PC-3 (cell line): ENCODE results near the gene PTGS1. TPM values are rescaled to one million over a fixed set of nuclear protein-coding genes. Genes with fewer than 3 reads are reported as not detected.

Experiments
- ATAC-seq: fragments of 200-7000 bp; cut with Tn5 transposase; 2 replicates; pipeline ENCODE4 v1.9.1; 2020; ENCODE audit warnings: mild to moderate bottlenecking, moderate library complexity
- BruUV-seq: library from RNA; stranded (reverse); fragments of 400-500 nt; replicated peaks from 2 replicates; lab custom pipeline; 2021; lab: Mats Ljungman, UMichigan
- CTCF ChIA-PET: fragments of 300-600 bp; sonication (Branson Sonifier 250); formaldehyde crosslinking; loops from one replicate; lab custom pipeline; 2022; ENCODE audit warnings: antibody characterized with exemption; lab: Charles Lee
- POLR2A ChIA-PET: fragments of 300-600 bp; sonication (Branson Sonifier 250); formaldehyde crosslinking; loops from one replicate; lab custom pipeline; 2022; ENCODE audit warnings: antibody characterized with exemption; ENCODE audit not compliant: unreplicated experiment; lab: Charles Lee
- DNase-seq: peaks from one replicate; pipeline ENCODE4 v3.0.0-alpha.2; 2015
- H2AFZ ChIP-seq: fragments of 300-600 bp; sonication (generic); 2 replicates; pipeline ENCODE4 v1.6.0; 2016; ENCODE audit warnings: antibody characterized with exemption, low read length
- H3F3A ChIP-seq: fragments of 300-600 bp; sonication (generic); one replicate; pipeline ENCODE4 v1.6.0; 2017; ENCODE audit warnings: antibody characterized with exemption, low read length, control low read depth, mild to moderate bottlenecking; ENCODE audit not compliant: unreplicated experiment
- H3K27ac ChIP-seq: fragments of 300-600 bp; sonication (generic); 2 replicates; pipeline ENCODE4 v1.5.1; 2016; ENCODE audit warnings: mild to moderate bottlenecking, low read length
- H3K27me3 ChIP-seq: fragments of 300-600 bp; sonication (generic); 2 replicates; pipeline ENCODE4 v1.6.1; 2016; ENCODE audit warnings: low read length, mixed read lengths
- H3K36me3 ChIP-seq: fragments of 300-600 bp; sonication (generic); 2 replicates; pipeline ENCODE4 v1.6.1; 2016; ENCODE audit warnings: low read depth, mixed run types, low read length, mixed read lengths
- H3K4me1 ChIP-seq: fragments of 300-600 bp; sonication (generic); 2 replicates; pipeline ENCODE4 v1.5.1; 2016; ENCODE audit warnings: low read length; ENCODE audit not compliant: insufficient read depth
- H3K4me2 ChIP-seq: fragments of 300-600 bp; sonication (generic); 2 replicates; pipeline ENCODE4 v1.6.0; 2016; ENCODE audit warnings: low read length
- H3K4me3 ChIP-seq: fragments of 300-600 bp; sonication (generic); 2 replicates; pipeline ENCODE4 v1.5.1; 2016; ENCODE audit warnings: mild to moderate bottlenecking, low read length, mixed read lengths
- H3K79me2 ChIP-seq: fragments of 300-600 bp; sonication (generic); 2 replicates; pipeline ENCODE4 v1.6.1; 2017; ENCODE audit warnings: low read length, mixed read lengths
- H3K9ac ChIP-seq: fragments of 300-600 bp; sonication (generic); 2 replicates; pipeline ENCODE4 v1.6.0; 2016; ENCODE audit warnings: mild to moderate bottlenecking, low read length
- H3K9me2 ChIP-seq: fragments of 300-600 bp; sonication (generic); replicated peaks from 2 replicates; pipeline ENCODE4 v1.6.1; 2016; ENCODE audit warnings: mixed run types, low read length, mixed read lengths
- H3K9me3 ChIP-seq: fragments of 300-600 bp; sonication (generic); 2 replicates; pipeline ENCODE4 v1.6.1; 2016; ENCODE audit warnings: low read length, mixed read lengths
- H4K20me1 ChIP-seq: fragments of 300-600 bp; sonication (generic); 2 replicates; pipeline ENCODE4 v1.6.1; 2016; ENCODE audit warnings: low read length, mixed read lengths
- CTCF ChIP-seq: fragments of 300-600 bp; sonication (generic); conservative IDR thresholded peaks from 2 replicates; pipeline ENCODE4 v1.5.1; 2017; ENCODE audit warnings: antibody characterized with exemption, low read depth, mild to moderate bottlenecking, low read length
- EZH2 ChIP-seq: fragments of 300-600 bp; sonication (generic); IDR thresholded peaks from one replicate; pipeline ENCODE4 v1.6.1; 2017; ENCODE audit warnings: antibody characterized with exemption, mild to moderate bottlenecking, low read length; ENCODE audit not compliant: unreplicated experiment
- EZH2phosphoT487 ChIP-seq: fragments of 300-600 bp; sonication (generic); IDR thresholded peaks from 2 replicates; pipeline ENCODE4 v1.6.1; 2018; ENCODE audit warnings: mild to moderate bottlenecking, antibody characterized with exemption, low read length, borderline replicate concordance
- intact Hi-C: fragments of 100-400 bp; cut with micrococcal nuclease; formaldehyde crosslinking; loops from 2 replicates; pipeline ENCODE4 v1.9.0; 2023
- total RNA-seq: library from RNA; depleted of rRNA; stranded (reverse); fragments of >200 nt; gene quantifications from 2 replicates; pipeline ENCODE4 v1.2.3, GENCODE V29; 2014

The PTGS1 gene
- total RNA-seq, 1 experiment from 2014 or later, result 0.44 TPM

- DNase-seq (peak; percentile 74), ATAC-seq (peak; percentile 78)
- peaks cover 23% of the 10 kb centered on the region for H3K4me1 ChIP-seq
- no peak overlapping the region for H3K9ac ChIP-seq
- no peaks in the 10 kb centered on the region for H3K79me2 ChIP-seq
- no peak overlapping the region for H3K4me3 ChIP-seq
- ChIA-PET POLR2A (no interaction called here), CTCF (no interaction called here)
- no peaks in the 10 kb centered on the region for H4K20me1 ChIP-seq
- intact Hi-C loops, result loop anchor here (10.0 kb wide), 1 partner anchor 87 kb away; no protein-coding TSS in a partner anchor
- H3K27ac ChIP-seq, result no peak overlapping the region
- peaks cover 4% of the 10 kb centered on the region; the same call in 1 of the 2 replicates for H3K27me3 ChIP-seq
- TF ChIP-seq EZH2, result no peak
- no peak for TF ChIP-seq CTCF
- no peak for TF ChIP-seq EZH2phosphoT487
- no peaks in the 10 kb centered on the region for H3F3A ChIP-seq
- H3K36me3 ChIP-seq, result no peaks in the 10 kb centered on the region
- 0 out of 2 replicates have a peak overlapping the region, but pooled peaks have one; percentile 15 for H3K4me2 ChIP-seq
- no TSS peak for BruUV-seq
- no peak overlapping the region for H2AFZ ChIP-seq
- H3K9me3 ChIP-seq, result no peaks in the 10 kb centered on the region
- no peaks in the 10 kb centered on the region for H3K9me2 ChIP-seq
These were observed 2.9 kb upstream of the PTGS1 start for GRCh38 chr9:122367774-122368460.

GRCh38 chr9:122368642-122369041 is 2.2 kb upstream of the PTGS1 start:
- no peaks in the 10 kb centered on the region for H3K36me3 ChIP-seq
- BruUV-seq, result no TSS peak
- ChIA-PET CTCF (no interaction called here), POLR2A (no interaction called here)
- DNase-seq, result no peak
- H3K9ac ChIP-seq, result no peak overlapping the region
- H3K4me2 ChIP-seq, result no peak overlapping the region
- no peaks in the 10 kb centered on the region for H4K20me1 ChIP-seq
- H3F3A ChIP-seq, result no peaks in the 10 kb centered on the region
- H3K79me2 ChIP-seq, result no peaks in the 10 kb centered on the region
- H2AFZ ChIP-seq, result no peak overlapping the region
- H3K27ac ChIP-seq, result no peak overlapping the region
- H3K4me3 ChIP-seq, result no peak overlapping the region
- peaks cover 23% of the 10 kb centered on the region for H3K4me1 ChIP-seq
- H3K9me3 ChIP-seq, result no peaks in the 10 kb centered on the region
- TF ChIP-seq EZH2 (no peak), CTCF (no peak), EZH2phosphoT487 (no peak)
- H3K9me2 ChIP-seq, result no peaks in the 10 kb centered on the region
- no peak for ATAC-seq
- intact Hi-C loops, result loop anchor here (10.0 kb wide), 1 partner anchor 86 kb away; no protein-coding TSS in a partner anchor
- peaks cover 4% of the 10 kb centered on the region; the same call in 1 of the 2 replicates for H3K27me3 ChIP-seq

GRCh38 chr9:122370303-122370702 is 521 bp upstream of the PTGS1 start:
- DNase-seq (no peak), ATAC-seq (no peak)
- TF ChIP-seq CTCF (no peak), EZH2 (no peak), EZH2phosphoT487 (no peak)
- Histone ChIP-seq H3K36me3 (no peaks in the 10 kb centered on the region), H3K79me2 (no peaks in the 10 kb centered on the region), H3K9me2 (no peaks in the 10 kb centered on the region), H3F3A (no peaks in the 10 kb centered on the region), H2AFZ (no peak overlapping the region), H3K4me1 (peaks cover 23% of the 10 kb centered on the region), H3K9ac (no peak overlapping the region), H3K9me3 (no peaks in the 10 kb centered on the region), H4K20me1 (no peaks in the 10 kb centered on the region), H3K27ac (no peak overlapping the region), H3K4me2 (peak overlapping the region; percentile 73), H3K4me3 (no peak overlapping the region), H3K27me3 (peaks cover 4% of the 10 kb centered on the region; the same call in 1 of the 2 replicates)
- intact Hi-C loops, result no loop called here
- BruUV-seq, result no TSS peak
- ChIA-PET CTCF (no interaction called here), POLR2A (no interaction called here)
